DOHH2 (cell line): ENCODE measurements around the gene LPAR1.

ENCODE experiments used
- CTCF ChIP-seq: fragments of 200-600 bp; sonication (generic); IDR thresholded peaks from one replicate; pipeline ENCODE4 v1.5.1; 2014; ENCODE audit warnings: antibody characterized with exemption, mild to moderate bottlenecking, low read depth, low read length; ENCODE audit not compliant: poor library complexity, severe bottlenecking
- EZH2phosphoT487 ChIP-seq: fragments of 200-600 bp; sonication (generic); IDR thresholded peaks from 2 replicates; pipeline ENCODE4 v1.6.1; 2017; ENCODE audit warnings: borderline replicate concordance, mild to moderate bottlenecking, antibody characterized with exemption, low read length, moderate library complexity, mixed read lengths

- no peak for TF ChIP-seq CTCF
- no peak for TF ChIP-seq EZH2phosphoT487
These were observed 143.5 kb downstream of the LPAR1 start for GRCh38 chr9:110894731-110895130.
